Measurements from ENCODE around the gene EIF1B. TPM values are rescaled to one million over a fixed set of nuclear protein-coding genes. Genes with fewer than 3 reads are reported as not detected.

The EIF1B gene
- total RNA-seq, result 10 to 100 TPM; 12.9 to 32.7 (median 24.5) TPM

- intact Hi-C loops (cut with DNase I; ENCODE audit: low total_unique reads) (loop anchor here (1.0 to 10.0 kb wide), 4 partner anchors 148 to 1885 kb away; partner anchors contain the start of genes RPL14 and ZNF621), in situ Hi-C loops (cut with MboI; ENCODE audit: low sequenced_read_pairs in 4 of 4) (loop anchor here in 3 of 4 donors (25.0 kb wide), 3 partner anchors 878 to 903 kb away; partner anchors contain the start of genes CTNNB1 (in 1 of the 3) and RPSA (in 1 of the 3))
- Histone ChIP-seq H3K27me3 (no peaks in the 10 kb centered on the region), H3K36me3 (peaks cover 0 to 36% of the 10 kb centered on the region in 2 donors), H3K4me3 (peak within 1 kb of the TSS; percentile 81 to 100 (median 95)), H3K9me3 (no peaks in the 10 kb centered on the region), H3K4me1 (peaks cover 41 to 49% of the 10 kb centered on the region in 2 donors), H3K27ac (peak within 1 kb of the TSS; percentile 96 to 99 (median 98))
- peak; percentile 98 for TF ChIP-seq POLR2A (IDR thresholded peaks at IDR 0.05)
- peak; percentile 80 to 95 (median 88) for TF ChIP-seq CTCF (IDR thresholded peaks at IDR 0.05 in 4 of 5, conservative IDR thresholded peaks at IDR 0.05 in 1 of 5)
- DNase-seq (peak; percentile 96 to 98), ATAC-seq (peak; percentile 95 to 97)
Observed at GRCh38 chr3:40309418-40309924, at the start of gene EIF1B. Gene EIF1B (plus strand): TSS chr3:40309707. CDS start chr3:40309942, 235 bp downstream.

- Histone ChIP-seq H3K4me1 (no peaks in the 10 kb centered on the region), H3K27me3 (no peaks in the 10 kb centered on the region), H3K36me3 (no peaks in the 10 kb centered on the region), H3K9me3 (no peaks in the 10 kb centered on the region), H3K4me3 (no peak overlapping the region), H3K27ac (no peak overlapping the region)
- intact Hi-C loops (cut with DNase I; ENCODE audit: low total_unique reads) (no loop called here), in situ Hi-C loops (cut with MboI; ENCODE audit: low sequenced_read_pairs in 4 of 4) (no loop called here)
- DNase-seq (no peak), ATAC-seq (no peak)
- TF ChIP-seq CTCF (IDR thresholded peaks at IDR 0.05 in 4 of 5, conservative IDR thresholded peaks at IDR 0.05 in 1 of 5) (no peak), POLR2A (IDR thresholded peaks at IDR 0.05) (no peak)
Observed at GRCh38 chr3:40262331-40262730, 47.2 kb upstream of the EIF1B start.

- H3K36me3 ChIP-seq, result no peaks in the 10 kb centered on the region
- no peak for DNase-seq
- intact Hi-C loops (cut with DNase I; ENCODE audit: low total_unique reads) (no loop called here), in situ Hi-C loops (cut with MboI; ENCODE audit: low sequenced_read_pairs in 4 of 4) (no loop called here)
- no peak for ATAC-seq
- no peak overlapping the region for H3K4me3 ChIP-seq
- H3K4me1 ChIP-seq, result no peaks in the 10 kb centered on the region
- H3K27me3 ChIP-seq, result no peaks in the 10 kb centered on the region
- H3K27ac ChIP-seq, result no peak overlapping the region
- H3K9me3 ChIP-seq, result no peaks in the 10 kb centered on the region
- TF ChIP-seq POLR2A (IDR thresholded peaks at IDR 0.05) (no peak), CTCF (IDR thresholded peaks at IDR 0.05 in 4 of 5, conservative IDR thresholded peaks at IDR 0.05 in 1 of 5) (no peak)
Observed at GRCh38 chr3:40264451-40264850, 45.1 kb upstream of the EIF1B start.

- no peak for ATAC-seq
- Histone ChIP-seq H3K4me3 (no peak overlapping the region), H3K4me1 (no peaks in the 10 kb centered on the region), H3K36me3 (no peaks in the 10 kb centered on the region), H3K27ac (no peak overlapping the region), H3K27me3 (no peaks in the 10 kb centered on the region), H3K9me3 (no peaks in the 10 kb centered on the region)
- intact Hi-C loops (cut with DNase I; ENCODE audit: low total_unique reads), result no loop called here
- TF ChIP-seq CTCF (IDR thresholded peaks at IDR 0.05 in 4 of 5, conservative IDR thresholded peaks at IDR 0.05 in 1 of 5) (no peak), POLR2A (IDR thresholded peaks at IDR 0.05) (no peak)
- in situ Hi-C loops (cut with MboI; ENCODE audit: low sequenced_read_pairs in 4 of 4), result no loop called here
- DNase-seq, result no peak
Observed at GRCh38 chr3:40265181-40265580, 44.3 kb upstream of the EIF1B start.
